HUES48 (cell line): ENCODE measurements around the gene FADS6.
A peak's percentile ranks its signal among the peaks of the same experiment; 100 is the strongest.

Source experiments
- H3K27ac ChIP-seq: one replicate; pipeline ENCODE4 v1.7.0; 2013; ENCODE audit warnings: low read depth, low read length, inconsistent platforms
- H3K27me3 ChIP-seq: 2 replicates; pipeline ENCODE4 v1.6.1; 2013; ENCODE audit warnings: mild to moderate bottlenecking, low read length; ENCODE audit not compliant: control insufficient read depth, insufficient read depth
- H3K36me3 ChIP-seq: 2 replicates; pipeline ENCODE4 v1.6.1; 2013; ENCODE audit warnings: low read length; ENCODE audit not compliant: control insufficient read depth, insufficient read depth
- H3K4me1 ChIP-seq: 2 replicates; pipeline ENCODE4 v1.6.1; 2013; ENCODE audit warnings: mild to moderate bottlenecking, low read length; ENCODE audit not compliant: control insufficient read depth, insufficient read depth
- H3K4me3 ChIP-seq: 2 replicates; pipeline ENCODE4 v1.5.1; 2013; ENCODE audit warnings: mild to moderate bottlenecking, low read depth, low read length
- H3K9ac ChIP-seq: 2 replicates; pipeline ENCODE4 v1.6.1; 2013; ENCODE audit warnings: mild to moderate bottlenecking, low read depth, low read length, moderate library complexity
- H3K9me3 ChIP-seq: 2 replicates; pipeline ENCODE4 v1.6.1; 2013; ENCODE audit warnings: low read length; ENCODE audit not compliant: control insufficient read depth, insufficient read depth

FADS6 gene

DNA sequence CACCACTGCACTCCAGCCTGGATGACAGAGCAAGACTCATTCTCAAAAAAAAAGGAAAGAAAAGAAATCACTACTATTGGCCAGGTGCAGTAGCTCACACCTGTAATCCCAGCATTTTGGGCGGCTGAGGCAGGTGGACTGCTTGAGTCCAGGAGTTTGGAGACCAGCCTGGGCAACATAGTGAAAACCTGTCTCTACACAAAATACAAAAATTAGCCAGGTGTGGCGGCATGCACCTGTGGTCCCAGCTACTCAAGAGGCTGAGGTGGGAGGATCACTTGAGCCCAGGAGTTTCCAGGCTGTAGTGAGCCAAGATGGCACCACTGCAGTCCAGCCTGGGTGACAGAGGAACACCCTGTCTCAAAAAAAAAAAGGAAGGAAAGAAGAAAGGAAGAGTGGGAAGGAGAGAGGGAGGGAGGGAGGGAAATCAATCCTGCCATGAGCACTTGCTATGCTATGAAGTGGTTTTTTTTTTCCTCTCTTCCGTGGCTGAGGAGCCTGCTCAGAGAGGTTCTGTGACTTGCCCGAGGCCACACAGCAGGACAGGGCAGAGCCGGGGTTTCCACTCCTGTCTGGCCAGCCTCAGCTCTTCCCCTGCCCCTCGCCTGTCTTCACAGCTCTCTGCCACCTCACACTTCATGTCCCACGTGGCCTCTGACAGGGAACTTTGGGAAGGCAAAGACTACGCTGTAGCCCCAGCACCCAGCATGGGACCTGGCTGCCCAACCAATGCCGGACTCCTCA lies 44.6 kb downstream of the FADS6 start:
- H3K4me1 ChIP-seq = no peaks in the 10 kb centered on the region
- no peak overlapping the region for H3K27ac ChIP-seq
- H3K9me3 ChIP-seq = no peaks in the 10 kb centered on the region
- H3K4me3 ChIP-seq = no peak overlapping the region
- no peak overlapping the region for H3K9ac ChIP-seq
- H3K36me3 ChIP-seq = no peaks in the 10 kb centered on the region
- H3K27me3 ChIP-seq = peaks cover 80% of the 10 kb centered on the region

DNA sequence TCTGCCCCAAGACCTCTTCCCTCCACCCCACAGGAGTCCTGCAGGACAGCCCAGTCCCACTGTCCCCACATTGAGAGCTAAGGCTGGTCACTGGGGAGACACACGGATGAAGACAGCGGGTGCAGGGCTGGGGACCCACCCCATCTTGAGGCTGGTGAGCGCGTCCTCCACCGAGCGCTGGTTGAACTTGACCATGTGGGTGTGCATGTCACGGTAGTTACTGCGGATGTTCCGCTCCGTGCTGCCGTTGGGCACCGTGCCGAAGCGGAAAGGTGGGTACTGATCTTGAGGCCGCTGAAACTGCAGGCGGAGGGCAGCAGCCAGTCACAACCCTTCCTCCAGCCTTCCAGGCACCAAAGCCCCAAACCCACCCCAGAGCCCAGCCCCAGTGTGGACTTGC lies 46.8 kb downstream of the FADS6 start:
- H3K27me3 ChIP-seq = peaks cover 81% of the 10 kb centered on the region

DNA sequence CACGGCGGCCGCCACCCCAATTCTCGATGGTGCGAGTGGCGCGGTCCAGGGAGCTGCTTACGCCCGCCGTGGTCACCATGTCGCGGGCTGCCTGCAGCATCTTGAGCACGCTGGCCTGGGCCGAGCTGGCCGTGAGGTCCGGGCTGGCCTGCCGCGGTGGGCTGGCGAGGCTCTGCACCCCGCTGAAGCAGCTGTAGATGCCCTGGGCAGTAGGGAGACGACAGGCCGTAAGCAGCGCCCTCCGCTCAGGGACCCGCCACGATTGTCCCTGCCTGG lies 50.1 kb downstream of the FADS6 start:
- no peaks in the 10 kb centered on the region for H3K9me3 ChIP-seq
- no peak overlapping the region for H3K9ac ChIP-seq
- peaks cover 25% of the 10 kb centered on the region for H3K4me1 ChIP-seq
- no peaks in the 10 kb centered on the region for H3K36me3 ChIP-seq
- peaks cover 54% of the 10 kb centered on the region for H3K27me3 ChIP-seq
- H3K4me3 ChIP-seq = no peak overlapping the region
- no peak overlapping the region for H3K27ac ChIP-seq

More for the DNA sequence above, 46.8 kb downstream of the FADS6 start:
- no peaks in the 10 kb centered on the region for H3K36me3 ChIP-seq
- H3K27ac ChIP-seq = no peak overlapping the region
- H3K9ac ChIP-seq = no peak overlapping the region
- H3K4me1 ChIP-seq = peaks cover 6% of the 10 kb centered on the region; the same call in 1 of the 2 replicates
- no peak overlapping the region for H3K4me3 ChIP-seq
- no peaks in the 10 kb centered on the region for H3K9me3 ChIP-seq

DNA sequence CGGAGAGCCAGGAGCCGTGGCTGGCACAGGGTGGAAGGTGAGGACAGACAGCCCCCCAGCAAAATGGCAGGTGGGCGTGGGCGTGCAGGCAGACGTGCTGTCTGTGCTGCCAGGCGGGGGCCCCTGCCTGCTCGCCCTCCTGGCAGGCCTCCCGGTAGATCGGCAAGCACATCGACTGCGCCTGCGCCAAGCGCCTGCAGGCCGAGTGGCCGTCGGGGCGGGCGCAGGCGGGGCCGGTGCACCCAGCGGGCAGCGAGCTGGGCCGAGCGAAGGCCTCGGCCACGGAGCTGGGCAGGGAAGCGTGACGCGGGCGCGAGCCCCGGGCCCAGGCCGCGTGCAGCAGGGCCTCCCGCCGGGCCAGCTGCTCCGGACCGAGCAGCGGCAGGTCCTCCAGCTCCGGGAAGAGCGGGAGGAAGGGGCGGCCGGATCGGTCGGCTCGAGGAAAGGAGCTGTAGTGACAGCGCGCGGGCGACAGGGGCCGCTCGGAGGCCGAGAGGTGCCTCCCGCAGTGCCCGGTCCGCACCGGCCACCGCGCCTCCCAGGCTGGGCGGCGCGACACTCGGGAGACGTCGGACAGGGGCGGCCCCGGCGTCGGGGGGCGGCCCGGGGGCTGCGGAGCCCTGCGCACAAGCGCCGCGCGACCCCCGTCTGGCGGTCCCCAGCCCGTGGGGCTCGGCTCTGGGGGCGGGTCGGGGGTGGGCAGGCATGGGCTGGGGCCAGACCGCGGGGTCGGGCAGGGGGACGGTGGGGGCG lies 50.7 kb downstream of the FADS6 start:
- no peak overlapping the region for H3K9ac ChIP-seq
- H3K4me1 ChIP-seq = peaks cover 25% of the 10 kb centered on the region
- no peaks in the 10 kb centered on the region for H3K9me3 ChIP-seq
- no peaks in the 10 kb centered on the region for H3K36me3 ChIP-seq
- H3K4me3 ChIP-seq = peak overlapping the region; percentile 63
- no peak overlapping the region for H3K27ac ChIP-seq
- peaks cover 52% of the 10 kb centered on the region for H3K27me3 ChIP-seq

DNA sequence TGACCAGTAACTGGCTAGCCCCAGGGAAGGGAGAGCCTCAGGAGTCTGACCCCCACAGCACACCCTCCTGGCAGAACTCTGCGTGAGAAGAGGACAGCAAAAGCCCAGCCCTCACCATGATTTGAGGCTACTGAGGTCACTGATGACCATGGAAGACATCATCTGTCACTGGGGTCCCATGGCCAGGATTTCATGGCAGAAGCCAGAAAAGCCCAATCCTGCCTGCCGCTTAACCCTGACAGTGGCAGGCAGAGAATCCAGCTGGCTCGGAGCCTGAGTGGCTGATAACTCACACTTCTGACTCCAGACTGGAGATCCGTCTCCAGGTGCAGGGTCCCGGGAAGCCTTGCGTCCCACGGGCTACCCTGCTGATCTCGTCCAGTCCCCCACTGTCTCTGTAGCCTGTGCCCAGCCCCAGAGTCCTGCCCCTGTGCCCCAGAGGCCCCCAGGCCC lies 51.3 kb downstream of the FADS6 start:
- peaks cover 25% of the 10 kb centered on the region for H3K4me1 ChIP-seq
- no peak overlapping the region for H3K9ac ChIP-seq
- H3K9me3 ChIP-seq = no peaks in the 10 kb centered on the region
- peak overlapping the region; percentile 63; the same call in 1 of the 2 replicates for H3K4me3 ChIP-seq
- H3K36me3 ChIP-seq = no peaks in the 10 kb centered on the region
- H3K27me3 ChIP-seq = peaks cover 52% of the 10 kb centered on the region
- no peak overlapping the region for H3K27ac ChIP-seq

DNA sequence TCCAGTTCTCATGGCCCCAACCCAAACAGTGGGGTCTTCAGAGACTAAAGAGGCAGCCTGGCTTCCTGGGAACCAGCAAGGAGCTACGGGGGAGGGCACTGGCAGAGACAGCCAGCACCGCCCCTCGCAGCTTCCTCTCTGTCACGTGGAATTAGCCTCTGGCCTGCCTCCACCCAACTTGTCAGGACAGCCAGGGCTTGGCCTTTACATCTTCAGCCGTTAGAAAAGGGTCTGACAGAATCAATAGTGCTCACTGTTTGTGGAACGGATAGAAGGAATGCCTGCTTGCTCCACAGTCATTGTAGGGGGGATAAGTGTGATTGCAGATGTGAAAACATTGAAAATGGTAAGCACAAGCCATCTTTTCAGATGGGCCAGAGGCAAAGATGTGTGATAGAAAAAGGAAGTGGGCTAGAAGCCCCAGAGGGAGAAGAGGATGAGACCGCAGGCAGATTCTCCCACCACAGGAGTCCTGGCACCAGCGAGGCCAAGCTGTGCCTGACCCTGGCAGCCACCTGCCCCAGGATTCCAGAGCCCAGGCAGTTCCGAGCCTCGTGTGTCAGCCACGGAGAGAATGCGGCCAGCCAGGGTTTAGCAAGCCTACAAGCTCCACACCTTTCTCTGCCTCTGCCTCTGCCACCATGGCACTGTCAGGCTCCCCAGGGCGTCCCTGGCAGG lies 52.3 kb downstream of the FADS6 start:
- H3K4me3 ChIP-seq = no peak overlapping the region
- peaks cover 3% of the 10 kb centered on the region; the same call in 1 of the 2 replicates for H3K36me3 ChIP-seq
- H3K27me3 ChIP-seq = peaks cover 44% of the 10 kb centered on the region
- H3K27ac ChIP-seq = no peak overlapping the region
- peaks cover 25% of the 10 kb centered on the region for H3K4me1 ChIP-seq
- no peaks in the 10 kb centered on the region for H3K9me3 ChIP-seq
- no peak overlapping the region for H3K9ac ChIP-seq

DNA sequence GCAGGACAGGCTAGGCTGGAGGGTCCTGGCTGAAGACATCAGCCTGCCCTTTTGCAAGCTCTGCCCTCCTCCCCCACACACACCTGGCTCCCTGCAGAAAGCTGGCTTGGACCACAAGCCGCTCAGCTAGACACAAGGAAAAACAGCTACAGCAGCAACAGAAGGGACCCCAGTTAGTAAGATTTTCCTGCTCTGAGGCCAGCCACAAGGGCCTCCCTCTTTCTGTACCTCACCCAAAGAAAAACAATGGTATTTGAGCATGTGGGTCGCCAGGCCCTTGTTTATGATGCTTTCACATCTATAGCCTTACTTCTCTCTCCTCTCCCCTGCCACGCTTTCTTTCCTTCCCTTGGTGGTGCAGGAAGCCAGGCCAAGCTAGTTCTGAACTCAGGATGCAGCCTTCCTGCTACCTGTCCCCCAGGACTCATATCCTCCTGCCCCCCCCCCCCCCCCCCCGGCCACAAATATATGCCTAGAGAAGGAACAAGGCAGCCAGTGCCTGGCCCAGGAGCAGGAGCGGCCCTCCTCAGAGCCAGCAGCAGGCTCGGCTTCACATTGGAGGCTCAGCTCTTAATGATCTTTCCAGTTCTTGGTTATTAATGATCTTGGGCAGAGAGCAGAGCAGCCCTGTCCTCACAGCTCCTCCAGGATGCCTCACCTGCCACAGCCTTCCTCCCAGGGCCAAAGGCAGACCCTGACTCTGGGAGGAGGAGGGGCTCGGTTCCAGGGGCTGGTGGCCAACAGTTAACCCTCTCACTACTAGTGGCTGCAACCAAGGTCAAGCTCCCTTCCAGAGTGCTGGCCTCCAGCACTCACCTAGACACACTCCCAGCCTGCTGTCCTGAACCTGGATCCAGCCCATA lies 53.2 kb downstream of the FADS6 start:
- Histone ChIP-seq H3K36me3 (peaks cover 6% of the 10 kb centered on the region; the same call in 1 of the 2 replicates), H3K27me3 (peaks cover 38% of the 10 kb centered on the region), H3K4me1 (peaks cover 25% of the 10 kb centered on the region), H3K9me3 (no peaks in the 10 kb centered on the region), H3K9ac (no peak overlapping the region), H3K27ac (no peak overlapping the region), H3K4me3 (no peak overlapping the region)

DNA sequence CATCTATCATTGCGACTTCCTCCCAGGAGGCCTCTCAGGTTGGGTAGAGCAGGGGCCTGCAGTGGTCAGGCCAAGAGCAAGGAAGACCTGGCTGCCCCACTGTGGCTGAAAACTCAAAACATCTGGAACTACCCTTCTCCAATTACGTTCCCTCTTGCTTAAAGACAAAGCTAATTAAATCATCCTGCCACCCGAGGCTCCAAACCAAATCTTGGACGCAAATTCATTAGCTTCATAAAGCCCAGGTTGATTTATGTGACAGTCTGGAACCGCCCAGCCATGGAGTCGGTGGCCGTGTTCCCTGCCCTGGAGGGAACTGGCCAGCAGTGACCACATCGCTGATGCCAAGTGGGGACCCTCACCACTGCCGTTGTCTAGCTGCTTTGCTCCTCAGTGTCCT lies 55.2 kb downstream of the FADS6 start:
- peaks cover 25% of the 10 kb centered on the region for H3K4me1 ChIP-seq
- H3K27me3 ChIP-seq = peaks cover 21% of the 10 kb centered on the region
- no peaks in the 10 kb centered on the region for H3K9me3 ChIP-seq
- H3K27ac ChIP-seq = no peak overlapping the region
- H3K9ac ChIP-seq = no peak overlapping the region
- H3K36me3 ChIP-seq = peaks cover 6% of the 10 kb centered on the region; the same call in 1 of the 2 replicates
- H3K4me3 ChIP-seq = no peak overlapping the region

DNA sequence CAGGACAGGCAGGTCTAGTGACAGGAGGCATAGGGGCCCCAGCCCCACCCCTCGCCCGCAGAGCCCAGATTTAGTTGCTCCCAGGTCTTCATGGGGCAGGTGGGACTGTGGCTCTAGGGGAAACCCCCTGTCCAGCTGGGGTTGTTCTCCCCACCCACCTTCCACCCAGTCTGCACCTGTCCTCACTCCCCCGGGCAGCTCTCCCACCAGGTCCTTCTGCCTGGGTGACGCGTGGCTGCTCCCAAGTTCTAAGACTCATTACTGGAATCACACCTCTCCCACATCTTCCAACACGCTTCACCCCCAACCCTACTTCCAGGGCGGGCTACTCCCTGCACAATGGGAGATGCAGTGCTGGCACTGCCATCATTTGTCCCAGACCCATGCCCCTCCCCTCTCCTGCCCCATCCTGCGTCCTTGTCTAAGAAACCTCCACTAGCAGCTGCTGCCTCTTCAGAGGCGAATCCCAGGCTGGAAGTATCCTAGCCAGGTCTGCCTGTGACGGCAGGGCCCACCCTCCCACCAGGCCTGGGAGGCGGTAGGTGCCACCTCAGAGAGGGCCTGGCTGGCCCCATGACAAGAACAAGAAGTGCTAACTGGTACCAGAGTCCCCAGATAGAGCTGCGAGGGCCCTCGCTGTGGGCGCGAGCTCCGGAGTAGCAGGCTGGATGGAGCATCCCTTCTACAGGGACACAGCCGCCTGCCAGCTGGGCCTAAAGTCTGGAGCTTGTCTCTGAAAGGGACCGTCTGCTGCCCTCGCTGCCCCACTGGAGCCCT lies 56.6 kb downstream of the FADS6 start:
- Histone ChIP-seq H3K4me1 (peaks cover 19% of the 10 kb centered on the region), H3K9ac (no peak overlapping the region), H3K4me3 (no peak overlapping the region), H3K9me3 (no peaks in the 10 kb centered on the region), H3K27ac (no peak overlapping the region), H3K36me3 (peaks cover 6% of the 10 kb centered on the region; the same call in 1 of the 2 replicates), H3K27me3 (peaks cover 9% of the 10 kb centered on the region)

DNA sequence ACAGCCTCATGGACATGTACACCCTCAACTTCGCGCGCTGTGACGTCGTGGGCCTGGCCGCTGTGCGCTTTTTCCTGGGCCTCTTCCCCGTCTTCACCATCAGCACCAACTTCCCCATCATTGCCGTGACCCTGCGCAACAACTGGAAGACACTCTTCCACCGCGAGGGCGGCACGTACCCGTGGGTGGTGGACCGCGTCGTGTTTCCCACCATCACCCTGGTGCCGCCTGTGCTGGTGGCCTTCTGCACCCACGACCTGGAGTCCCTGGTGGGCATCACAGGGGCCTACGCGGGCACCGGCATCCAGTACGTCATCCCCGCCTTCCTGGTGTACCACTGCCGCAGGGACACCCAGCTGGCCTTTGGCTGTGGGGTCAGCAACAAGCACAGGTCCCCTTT lies 57.2 kb downstream of the FADS6 start:
- no peak overlapping the region for H3K4me3 ChIP-seq
- peaks cover 2% of the 10 kb centered on the region; the same call in 1 of the 2 replicates for H3K27me3 ChIP-seq
- no peaks in the 10 kb centered on the region for H3K9me3 ChIP-seq
- H3K36me3 ChIP-seq = peaks cover 6% of the 10 kb centered on the region; the same call in 1 of the 2 replicates
- peaks cover 15% of the 10 kb centered on the region for H3K4me1 ChIP-seq
- no peak overlapping the region for H3K9ac ChIP-seq
- H3K27ac ChIP-seq = no peak overlapping the region
